ENCODE results near the gene ZNF185. TPM values are rescaled to one million over a fixed set of nuclear protein-coding genes. Genes with fewer than 3 reads are reported as not detected.

ZNF185 gene
- total and polyA plus RNA-seq, 9 of the 15 experiments (the other 6 are each of a cell fraction or from before 2014, with no cell fraction given), result 0.08 to 1.1 (median 0.22) TPM

DNA sequence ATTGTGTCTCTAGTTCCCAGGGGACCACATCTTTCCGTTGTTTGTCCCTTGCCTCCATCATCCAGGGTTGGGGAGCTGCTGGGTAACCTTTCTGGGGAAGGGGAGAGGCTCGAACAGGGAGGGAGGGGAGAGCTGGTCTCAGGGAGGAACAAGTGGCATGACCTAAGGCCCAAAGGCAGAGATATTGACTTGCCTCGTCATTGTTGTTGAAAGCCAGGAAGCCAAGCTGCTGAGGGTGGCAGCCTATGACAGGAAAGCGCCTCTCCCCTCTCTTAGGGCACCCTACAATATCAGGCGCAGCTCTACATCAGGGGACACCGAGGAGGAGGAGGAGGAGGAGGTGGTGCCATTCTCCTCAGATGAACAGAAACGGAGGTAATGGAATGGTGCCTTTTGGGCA lies 20.8 kb downstream of the ZNF185 start:
- H4K20me1 ChIP-seq (replicated peaks; ENCODE audit: control insufficient read depth, insufficient read depth, low read length), result no peaks in the 10 kb centered on the region
- H2AFZ ChIP-seq (ENCODE audit: low read depth, low read length), result no peak overlapping the region
- H3K79me2 ChIP-seq (ENCODE audit: control insufficient read depth, insufficient read depth, low read length), result no peaks in the 10 kb centered on the region
- H3K4me2 ChIP-seq (ENCODE audit: insufficient read depth, low read length), result 0 out of 2 replicates have a peak overlapping the region, but pooled peaks have one; percentile 11
- peaks cover 0 to 36% of the 10 kb centered on the region in 2 experiments; a peak in 3 of 5 replicates for H3K27me3 ChIP-seq (ENCODE audit: control insufficient read depth in 2 of 2, insufficient read depth in 2 of 2, low read length in 2 of 2)
- H3K9ac ChIP-seq (ENCODE audit: insufficient read depth in 1 of 2, low read depth in 2 of 2, low read length in 2 of 2), result no peak overlapping the region
- H3K4me1 ChIP-seq (replicated peaks in 1 of 2; ENCODE audit: control insufficient read depth in 2 of 2, insufficient read depth in 2 of 2, low read length in 2 of 2), result peaks cover 0 to 14% of the 10 kb centered on the region in 2 experiments; a peak in 2 of 5 replicates
- no peak for ATAC-seq
- no peaks in the 10 kb centered on the region for H3K36me3 ChIP-seq (ENCODE audit: control insufficient read depth, insufficient read depth, low read length)
- FAIRE-seq, result no peak
- CTCF ChIA-PET (ENCODE audit: low intra/inter-chr PET ratio), result no interaction called here
- intact Hi-C loops (cut with micrococcal nuclease), result loop anchor here (10.0 kb wide), 3 partner anchors 84 to 1174 kb away; partner anchors contain the start of genes CETN2 and NSDHL
- no TSS peak for BruUV-seq (replicated peaks)
- POLR2A ChIA-PET, result interaction anchor here (0.6 kb wide), 1 partner anchor 1193 kb away, joined by 3 read pairs; no protein-coding TSS in a partner anchor
- TF ChIP-seq HOXB6 (CRISPR knock-in tag; IDR thresholded peaks at IDR 0.05; ENCODE audit: borderline replicate concordance), result no peak
- TF ChIP-seq, protein P1, sequence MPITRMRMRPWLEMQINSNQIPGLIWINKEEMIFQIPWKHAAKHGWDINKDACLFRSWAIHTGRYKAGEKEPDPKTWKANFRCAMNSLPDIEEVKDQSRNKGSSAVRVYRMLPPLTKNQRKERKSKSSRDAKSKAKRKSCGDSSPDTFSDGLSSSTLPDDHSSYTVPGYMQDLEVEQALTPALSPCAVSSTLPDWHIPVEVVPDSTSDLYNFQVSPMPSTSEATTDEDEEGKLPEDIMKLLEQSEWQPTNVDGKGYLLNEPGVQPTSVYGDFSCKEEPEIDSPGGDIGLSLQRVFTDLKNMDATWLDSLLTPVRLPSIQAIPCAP (CRISPR knock-in tag; IDR thresholded peaks at IDR 0.05; ENCODE audit: borderline replicate concordance), result no peak
- no peak for TF ChIP-seq MCM7 (IDR thresholded peaks at IDR 0.05)
- TF ChIP-seq, protein P2, sequence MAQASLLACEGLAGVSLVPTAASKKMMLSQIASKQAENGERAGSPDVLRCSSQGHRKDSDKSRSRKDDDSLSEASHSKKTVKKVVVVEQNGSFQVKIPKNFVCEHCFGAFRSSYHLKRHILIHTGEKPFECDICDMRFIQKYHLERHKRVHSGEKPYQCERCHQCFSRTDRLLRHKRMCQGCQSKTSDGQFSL (CRISPR knock-in tag; IDR thresholded peaks at IDR 0.05), result no peak
- TF ChIP-seq, protein P2 (tag; IDR thresholded peaks at IDR 0.05), result no peak
- TF ChIP-seq HSF4 (CRISPR knock-in tag; IDR thresholded peaks at IDR 0.05; ENCODE audit: borderline replicate concordance), result no peak
- no peak for TF ChIP-seq CHD2 (IDR thresholded peaks at IDR 0.05; ENCODE audit: low read depth, low read length)
- no peak for TF ChIP-seq ZNF785 (CRISPR knock-in tag; IDR thresholded peaks at IDR 0.05)
- no peak for TF ChIP-seq STAG1 (CRISPR knock-in tag; IDR thresholded peaks at IDR 0.05; ENCODE audit: borderline replicate concordance)
- TF ChIP-seq, protein P3, sequence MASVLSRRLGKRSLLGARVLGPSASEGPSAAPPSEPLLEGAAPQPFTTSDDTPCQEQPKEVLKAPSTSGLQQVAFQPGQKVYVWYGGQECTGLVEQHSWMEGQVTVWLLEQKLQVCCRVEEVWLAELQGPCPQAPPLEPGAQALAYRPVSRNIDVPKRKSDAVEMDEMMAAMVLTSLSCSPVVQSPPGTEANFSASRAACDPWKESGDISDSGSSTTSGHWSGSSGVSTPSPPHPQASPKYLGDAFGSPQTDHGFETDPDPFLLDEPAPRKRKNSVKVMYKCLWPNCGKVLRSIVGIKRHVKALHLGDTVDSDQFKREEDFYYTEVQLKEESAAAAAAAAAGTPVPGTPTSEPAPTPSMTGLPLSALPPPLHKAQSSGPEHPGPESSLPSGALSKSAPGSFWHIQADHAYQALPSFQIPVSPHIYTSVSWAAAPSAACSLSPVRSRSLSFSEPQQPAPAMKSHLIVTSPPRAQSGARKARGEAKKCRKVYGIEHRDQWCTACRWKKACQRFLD (CRISPR knock-in tag; IDR thresholded peaks at IDR 0.05), result no peak
- TF ChIP-seq GABPB1 (CRISPR knock-in tag; IDR thresholded peaks at IDR 0.05), result no peak
- WGBS (ENCODE audit: insufficient coverage, low coverage, missing lambda C conversion rate), result 0% methylated on average over 1 of the region's 7 CpGs
- no peak overlapping the region for H3K27ac ChIP-seq (ENCODE audit: extremely low read depth, low read depth, low read length)
- no peaks in the 10 kb centered on the region for H3K9me1 ChIP-seq (ENCODE audit: control insufficient read depth, insufficient read depth, low read length)
- in situ Hi-C loops (cut with MboI), result no loop called here
- DNase-seq (ENCODE audit: extremely low read depth in 1 of 4, low spot score in 3 of 4), result no peak
- no peak overlapping the region for H3K4me3 ChIP-seq
- H3K9me3 ChIP-seq (replicated peaks; ENCODE audit: control insufficient read depth, insufficient read depth, low read depth, low read length), result no peaks in the 10 kb centered on the region
